ENCODE measurements around the gene NELL1. TPM values are rescaled to one million over a fixed set of nuclear protein-coding genes. Genes with fewer than 3 reads are reported as not detected.

NELL1 gene
- total RNA-seq (2022; extraction: Qiagen RNA extraction): not detected in 5 replicates

GRCh38 chr11:20668844-20669819 is at the start of gene NELL1:
NELL1 (plus strand) TSS chr11:20669586.

Other genes starting within 250 kb of the NELL1 start
- not detected in 5 replicates for gene SLC6A5, start 70.0 kb upstream of the NELL1 start, total RNA-seq (2022; extraction: Qiagen RNA extraction)